Hindlimb muscle (tissue), 1 donor: ENCODE results near the gene MED1. TPM values are rescaled to one million over a fixed set of nuclear protein-coding genes. Genes with fewer than 3 reads are reported as not detected.
"Not testable (repeated sequence)": the region's sequence is repeated elsewhere in the genome, so short reads cannot be mapped to it uniquely, and the experiment has no call there.

Source experiments
- DNase-seq: peaks from one replicate; pipeline ENCODE4 v3.0.0-alpha.2; 2013
- polyA plus RNA-seq: library from polyadenylated mRNA; unstranded; fragments of 120-200 nt; gene quantifications from one replicate; pipeline ENCODE4 v1.2.1, GENCODE V29; 2013; ENCODE audit not compliant: insufficient read length

Gene MED1
- polyA plus RNA-seq, 1 donor, result 27.0 TPM

DNA sequence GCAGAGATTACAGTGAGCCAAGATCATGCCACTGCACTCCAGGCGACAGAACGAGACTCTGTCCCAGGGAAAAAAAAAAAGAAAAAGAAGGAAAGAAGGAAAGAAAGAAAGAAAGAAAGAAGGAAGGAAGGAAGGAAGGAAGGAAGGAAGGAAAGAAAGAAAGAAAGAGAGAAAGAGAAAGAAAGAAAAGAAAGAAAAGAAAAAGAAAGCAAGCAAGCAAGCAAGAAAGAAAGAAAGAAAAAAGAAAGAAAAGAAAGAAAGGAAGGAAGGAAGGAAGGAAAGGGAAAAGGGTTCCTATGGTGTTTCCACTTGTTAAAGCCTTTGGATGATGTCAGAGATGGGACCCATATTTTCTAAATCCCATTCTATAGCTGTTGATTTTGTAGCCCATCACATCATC is 11.2 kb downstream of the MED1 start:
- not testable (repeated sequence) for DNase-seq

DNA sequence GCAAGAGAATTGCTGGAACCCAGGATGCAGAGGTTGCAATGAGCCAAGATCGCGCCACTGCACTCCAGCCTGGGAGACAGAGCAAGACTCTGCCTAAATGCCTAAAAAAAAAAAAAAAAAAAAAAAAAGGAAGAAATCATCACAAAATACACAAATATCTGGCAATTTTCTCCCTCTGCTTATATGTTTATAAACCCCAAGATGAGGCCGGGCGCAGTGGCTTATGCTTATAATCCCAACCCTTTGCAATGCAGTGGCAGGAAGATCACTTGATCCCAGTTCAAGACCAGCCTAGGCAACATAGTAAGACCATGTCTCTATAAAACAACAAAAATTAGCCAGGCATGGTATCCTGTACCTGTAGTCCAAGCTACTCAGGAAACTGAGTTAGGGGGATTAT is 21.5 kb downstream of the MED1 start:
- DNase-seq, result no peak

DNA sequence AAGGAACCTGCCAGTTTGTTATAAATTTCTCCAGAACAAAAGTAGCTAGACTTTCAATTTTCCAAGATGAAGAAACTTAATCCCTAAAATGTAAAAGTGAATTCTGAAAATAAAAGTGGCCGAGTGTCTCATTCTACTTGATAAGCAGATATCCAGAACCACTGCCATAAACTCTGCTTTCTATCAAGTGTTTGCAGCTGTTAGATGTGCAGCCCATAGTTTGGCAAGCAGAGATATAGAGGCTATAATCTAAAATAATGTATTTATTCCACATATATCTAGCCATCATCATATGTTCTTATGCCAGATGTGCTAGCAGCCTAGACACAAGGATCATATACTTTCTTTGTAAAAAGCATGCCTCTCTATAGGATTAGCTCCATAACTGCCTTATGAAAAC is 34.9 kb downstream of the MED1 start:
- DNase-seq, result no peak

DNA sequence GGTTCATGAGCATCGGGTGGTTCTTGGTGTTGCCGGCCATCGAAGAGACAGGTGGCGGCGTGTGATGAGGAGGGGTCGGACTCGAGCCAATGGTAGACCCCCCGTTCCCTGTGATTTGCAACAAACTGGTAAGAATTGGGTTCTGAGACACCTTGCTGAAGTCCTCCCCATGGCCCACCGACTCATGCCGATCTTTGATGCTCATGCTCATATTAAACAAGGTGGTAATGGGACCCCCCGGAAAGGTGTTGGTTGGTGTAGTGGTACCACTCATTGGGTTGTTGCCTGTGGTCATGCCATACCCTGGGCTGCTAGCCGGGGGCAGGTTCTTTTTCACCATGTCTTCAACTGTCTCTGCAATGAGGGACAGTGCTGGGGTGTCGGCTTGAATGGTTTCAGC is 40.8 kb downstream of the MED1 start:
- no peak for DNase-seq

DNA sequence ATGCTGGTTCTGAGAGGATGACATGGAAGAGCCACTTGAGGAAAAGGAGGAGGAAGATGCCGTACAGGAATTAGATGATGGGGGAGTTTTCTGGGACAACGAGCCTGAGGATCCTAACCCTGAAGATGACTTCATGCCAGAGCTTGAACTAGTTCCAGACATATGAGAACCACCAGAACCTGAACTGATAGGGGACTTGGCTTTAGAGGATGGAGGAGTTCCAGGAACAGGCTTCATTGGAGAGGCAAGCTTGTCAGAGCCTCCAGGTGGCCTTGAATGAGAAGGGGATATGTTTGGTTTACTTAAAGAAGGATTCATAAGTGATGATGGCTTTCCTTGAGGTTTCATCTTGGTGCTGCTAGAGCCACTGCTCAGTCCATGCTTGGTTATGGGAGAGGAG is 42.7 kb downstream of the MED1 start:
- DNase-seq, result no peak

DNA sequence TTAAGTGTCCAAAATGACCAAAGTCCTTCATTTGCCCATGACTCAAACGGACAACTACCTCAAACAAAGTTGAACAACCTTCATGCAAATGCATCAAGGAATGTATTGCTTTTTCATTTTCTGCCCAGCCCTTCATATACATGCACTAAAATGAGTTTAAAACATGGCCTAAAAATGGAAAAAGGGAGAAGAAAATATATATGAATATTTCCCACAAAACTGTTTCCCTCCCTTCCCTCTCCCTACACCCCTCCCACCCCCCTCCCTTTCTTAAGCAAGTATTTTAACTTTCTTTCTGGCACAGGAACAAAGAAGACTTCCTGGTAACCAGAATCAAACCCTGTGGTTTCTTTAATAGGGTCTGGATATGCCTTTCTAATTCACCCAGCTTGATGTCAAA is 44.1 kb downstream of the MED1 start:
- DNase-seq, result no peak

DNA sequence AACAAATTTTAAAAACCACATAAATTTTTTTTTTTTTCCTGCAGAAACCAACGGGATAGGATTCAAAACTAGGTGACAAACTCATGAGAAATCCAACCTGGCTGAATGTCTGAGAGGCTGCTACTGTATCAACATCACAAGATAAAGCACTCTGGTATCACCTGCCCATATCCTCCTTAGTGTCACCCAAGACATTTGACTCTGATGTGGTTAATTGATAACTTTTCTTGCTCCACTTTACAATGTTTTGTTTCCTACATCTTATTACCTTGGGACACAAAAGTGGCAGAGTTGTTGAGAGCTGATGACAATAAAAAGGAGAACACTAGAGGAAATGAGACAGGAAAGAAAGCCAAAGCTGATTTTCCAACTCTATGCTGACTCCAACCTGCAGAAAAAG is 45.6 kb downstream of the MED1 start:
- no peak for DNase-seq

DNA sequence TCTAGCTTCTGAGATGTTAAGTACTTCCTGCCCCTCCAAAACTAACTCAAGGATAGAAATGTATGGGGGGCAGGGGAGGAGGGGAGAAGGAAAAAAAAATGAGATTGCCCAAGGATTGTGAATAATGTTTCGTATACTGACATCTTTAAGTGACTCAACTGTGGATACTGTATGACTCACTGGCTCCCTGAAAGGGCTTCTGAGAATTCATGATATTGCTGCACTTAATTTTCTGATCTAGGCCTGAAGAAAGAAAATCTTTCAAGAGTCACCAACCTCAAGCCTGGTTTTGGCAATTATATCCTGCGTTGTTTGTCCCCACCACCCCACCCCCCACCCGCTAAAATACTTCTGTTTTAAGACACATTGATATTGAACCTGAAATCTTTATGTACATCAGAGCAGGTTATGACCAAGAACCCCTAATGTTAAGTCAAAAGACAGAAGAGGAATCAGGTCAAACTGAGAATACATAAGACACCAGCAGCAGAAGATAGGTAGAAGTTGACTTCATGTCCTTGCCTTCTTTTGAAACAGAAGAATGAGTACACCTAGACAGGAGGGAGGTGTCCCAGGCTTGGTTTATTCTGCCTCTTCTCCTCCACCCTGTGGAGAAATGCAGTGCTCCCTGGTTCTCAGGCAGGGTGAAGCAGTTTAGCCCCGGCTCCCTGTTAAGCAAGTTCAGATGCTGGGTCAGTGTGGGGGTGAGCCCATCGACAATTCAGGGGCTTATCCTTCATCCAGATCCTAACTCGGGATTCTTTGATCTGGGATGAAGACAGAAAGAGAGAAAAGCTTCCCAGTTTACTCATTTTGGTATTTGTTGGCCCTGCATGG is 46.3 kb downstream of the MED1 start:
- DNase-seq, result no peak

DNA sequence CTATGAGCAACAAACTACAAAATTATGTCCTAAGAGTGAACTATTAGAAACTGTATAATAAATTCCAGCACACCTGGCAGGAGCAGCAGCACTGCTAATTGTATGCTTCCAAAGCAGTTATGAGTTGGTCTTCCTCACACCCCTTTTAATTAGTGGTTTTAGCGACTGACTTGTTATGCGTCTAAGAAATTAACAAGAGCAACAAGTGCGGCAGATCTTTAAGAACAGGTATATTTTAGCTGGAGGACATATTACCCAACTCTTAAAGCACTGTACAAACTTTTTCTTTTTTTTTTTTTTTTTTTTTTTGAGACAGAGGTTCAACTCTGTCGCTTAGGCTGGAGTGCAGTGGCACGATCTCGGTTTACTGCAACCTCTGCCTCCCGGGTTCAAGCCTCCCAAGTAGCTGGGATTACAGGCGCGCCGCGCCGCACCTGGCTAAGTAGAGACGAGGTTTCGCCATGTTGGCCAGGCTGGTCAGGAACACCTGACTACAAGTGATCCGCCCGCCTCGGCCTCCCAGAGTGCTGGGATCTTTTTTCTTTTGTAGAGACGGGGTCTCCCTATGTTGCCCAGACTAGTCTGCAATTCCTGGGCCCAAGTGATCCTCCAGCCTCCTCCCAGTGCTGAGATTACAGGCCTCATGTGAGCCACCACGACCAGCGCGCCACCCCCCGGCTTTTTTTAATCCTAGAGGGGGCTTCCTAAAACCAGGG is 48.0 kb downstream of the MED1 start:
- DNase-seq, result no peak

DNA sequence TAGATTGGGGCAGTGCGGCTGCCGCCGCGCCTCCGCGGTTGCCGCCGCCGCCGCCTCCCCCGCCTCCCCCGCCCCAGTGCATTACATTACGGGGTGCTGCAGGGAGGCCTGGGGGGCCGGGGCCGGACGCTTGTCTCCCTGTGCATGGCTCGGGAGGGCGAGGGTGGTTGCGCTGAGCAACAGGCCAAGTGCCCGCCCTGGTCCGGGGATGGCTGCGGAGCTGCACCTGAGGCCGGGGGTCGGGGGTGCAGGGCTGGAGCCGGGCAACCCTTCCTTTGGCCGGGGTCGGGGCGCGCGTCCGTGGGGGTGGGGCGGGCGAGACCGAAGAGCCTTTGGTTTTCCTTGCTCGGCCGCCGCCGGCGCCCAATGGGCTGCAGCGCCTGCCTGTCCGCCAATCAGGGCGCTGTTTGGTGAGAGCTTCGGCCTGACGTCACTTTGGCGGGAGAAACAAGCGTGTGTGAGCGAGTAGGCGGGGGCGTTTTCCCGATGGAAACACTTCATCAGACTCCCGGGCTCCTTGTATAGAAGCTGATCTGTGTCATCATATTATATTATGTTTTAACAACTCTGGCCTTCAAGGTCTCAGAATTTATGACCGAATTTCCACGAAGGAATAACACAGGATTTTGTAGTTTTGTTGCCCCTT is 48.7 kb downstream of the MED1 start:
- peak; percentile 95 for DNase-seq

DNA sequence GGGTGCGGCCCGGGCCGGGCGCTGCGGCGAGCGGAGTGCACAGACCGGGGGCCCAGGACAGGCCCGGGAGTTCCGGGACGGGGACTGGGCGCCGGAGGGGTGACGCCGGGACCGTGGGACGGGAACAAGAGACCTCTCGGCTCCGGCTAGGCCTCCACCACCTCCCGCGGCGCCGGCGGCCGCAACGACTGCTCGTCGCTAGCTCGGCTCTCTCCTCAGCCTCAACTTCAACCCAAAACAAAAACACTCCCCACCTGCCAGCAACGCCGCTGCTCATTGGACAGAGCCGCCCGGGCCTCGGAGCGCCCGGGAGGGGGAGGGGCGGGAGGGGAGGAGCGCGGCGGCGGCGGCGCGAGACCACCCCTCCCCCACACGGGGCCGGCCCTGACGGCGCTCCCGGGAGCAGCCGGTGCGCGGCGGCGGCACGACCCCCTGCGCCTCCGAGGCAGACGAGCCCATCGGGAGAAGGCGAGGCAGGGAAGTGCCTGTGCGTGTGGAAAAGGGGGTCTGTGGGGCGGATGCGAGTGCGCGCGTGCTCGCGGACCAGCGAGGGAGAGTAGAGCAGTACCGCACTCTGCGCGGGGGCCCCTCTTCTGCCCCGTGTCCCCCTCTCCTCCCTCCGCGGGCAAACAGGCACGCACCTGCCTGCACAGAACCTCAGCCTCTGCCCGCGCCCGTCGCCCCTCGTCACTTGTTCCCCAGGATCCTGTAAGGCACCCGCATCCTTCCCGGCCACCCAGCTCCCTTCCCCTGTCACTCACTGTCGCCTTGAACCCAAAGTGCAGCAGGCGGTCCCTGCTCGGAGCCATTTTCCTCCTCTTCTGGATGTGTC is 49.4 kb downstream of the MED1 start, which contains the start of gene FBXL20:
FBXL20 (minus strand) TSS at position 215 of the 832 bp plus-strand sequence. CDS start 224 bp downstream, outside the sequence.
- peak; percentile 95 for DNase-seq

DNA sequence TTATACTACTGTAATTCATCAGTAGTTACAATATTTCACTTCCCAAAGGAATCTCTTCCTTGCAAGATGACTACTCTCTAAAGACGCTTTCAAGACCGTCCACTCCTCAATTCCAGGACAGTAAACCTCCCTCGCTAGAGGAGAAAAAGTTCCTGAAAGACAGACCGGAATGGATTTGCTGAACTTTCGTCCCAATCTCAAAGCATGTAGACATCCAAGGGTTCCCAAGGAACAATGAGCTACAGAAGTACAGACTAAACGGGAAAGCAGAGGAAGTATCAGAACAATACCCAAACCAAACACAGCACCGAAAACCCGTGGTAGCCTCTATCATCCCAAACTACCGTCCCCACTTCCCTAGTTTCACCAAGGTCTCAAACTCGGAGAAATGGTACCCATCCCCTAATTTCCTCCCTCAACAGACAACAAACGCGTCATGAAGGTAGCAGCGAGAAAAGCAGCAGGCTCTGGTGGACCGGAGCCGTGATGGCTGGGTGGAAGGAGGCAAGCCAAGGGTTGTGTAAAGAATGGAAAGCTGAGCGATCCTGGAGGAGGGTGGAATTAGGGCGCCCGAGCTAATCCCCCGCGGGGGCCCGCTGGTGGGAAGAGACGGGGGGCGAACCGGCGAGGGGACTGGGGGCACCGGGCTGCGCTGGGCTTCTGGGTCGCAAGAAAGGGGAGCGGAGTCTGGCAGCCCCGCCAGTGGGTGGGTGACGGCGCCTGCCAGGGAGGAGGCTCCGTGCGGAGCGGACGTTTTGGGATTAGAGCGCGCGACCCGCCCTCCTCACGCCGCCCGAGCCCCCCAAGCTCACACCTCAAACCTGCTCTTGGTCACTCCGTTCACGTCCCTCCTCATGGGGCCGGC is 50.3 kb downstream of the MED1 start:
- DNase-seq, result no peak

DNA sequence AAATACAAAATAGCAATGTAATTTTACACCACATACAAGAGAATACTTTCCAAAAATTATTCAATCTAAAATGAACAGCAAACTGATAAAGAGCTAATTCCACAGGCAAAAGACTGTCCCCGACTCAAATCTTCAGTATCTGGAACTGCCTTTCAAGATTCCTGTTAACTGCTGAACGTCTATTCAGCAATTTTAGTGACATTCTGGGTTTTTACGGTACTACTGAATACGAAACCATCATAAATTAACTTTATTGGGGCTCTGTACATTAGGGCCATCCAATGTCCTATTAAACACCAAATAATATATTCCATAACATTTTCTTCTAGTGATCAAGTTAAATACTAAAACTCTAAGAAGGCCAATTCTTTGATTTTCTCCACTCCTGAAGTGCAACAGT is 51.3 kb downstream of the MED1 start:
- DNase-seq, result no peak

DNA sequence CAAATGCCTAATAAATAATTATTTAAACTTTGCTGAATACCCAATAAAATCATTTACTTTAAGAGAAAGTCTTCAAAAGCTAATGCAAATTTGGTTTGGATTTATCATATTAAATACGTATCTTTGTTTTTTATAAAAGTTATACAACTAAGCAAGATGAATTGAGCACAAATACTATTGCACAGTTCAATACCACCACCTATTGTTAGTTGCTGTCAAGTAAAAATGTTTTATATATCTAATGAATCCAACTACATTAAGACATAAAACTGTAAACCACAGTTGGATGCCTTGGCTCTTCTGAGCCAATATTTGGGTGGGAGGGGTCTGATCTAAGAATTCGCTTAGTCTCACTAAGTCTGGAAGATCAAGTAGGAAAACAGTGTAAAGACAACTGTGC is 57.3 kb downstream of the MED1 start:
- peak; percentile 21 for DNase-seq

DNA sequence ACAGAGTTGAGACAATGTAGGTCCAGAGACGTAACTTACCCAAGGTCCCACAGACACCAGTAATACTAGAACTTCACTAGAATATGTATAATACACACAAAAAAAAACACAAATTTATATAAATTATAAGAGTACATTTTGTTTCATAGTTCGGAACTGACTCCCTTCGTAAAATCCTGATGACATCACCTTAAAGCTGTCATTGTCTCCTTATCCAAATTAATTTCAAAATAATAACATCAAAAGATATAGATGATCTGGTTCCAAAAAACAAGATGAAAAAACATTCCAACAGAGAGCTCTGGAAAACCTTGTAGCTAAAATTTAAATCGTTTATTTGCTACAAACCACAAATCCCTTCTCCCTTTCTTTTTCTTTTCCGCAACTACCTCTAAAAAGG is 59.6 kb downstream of the MED1 start:
- DNase-seq, result no peak

DNA sequence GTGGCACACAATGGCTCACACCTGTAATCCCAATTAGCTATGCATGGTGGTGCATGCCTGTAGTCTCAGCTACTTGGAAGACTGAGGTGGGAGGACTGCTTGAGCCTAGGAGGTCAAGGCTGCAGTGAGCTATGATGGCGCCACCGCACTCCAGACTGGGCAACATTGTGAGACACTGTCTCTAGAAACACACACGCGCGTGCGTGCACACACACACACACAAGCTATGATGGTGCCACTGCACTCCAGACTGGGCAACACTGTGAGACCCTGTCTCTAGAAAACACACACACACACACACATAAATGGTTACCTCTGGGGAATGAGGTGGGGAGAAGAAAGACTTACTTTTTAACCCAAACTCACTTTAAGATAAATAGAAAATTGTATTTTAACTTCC is 66.0 kb downstream of the MED1 start:
- DNase-seq, result no peak

DNA sequence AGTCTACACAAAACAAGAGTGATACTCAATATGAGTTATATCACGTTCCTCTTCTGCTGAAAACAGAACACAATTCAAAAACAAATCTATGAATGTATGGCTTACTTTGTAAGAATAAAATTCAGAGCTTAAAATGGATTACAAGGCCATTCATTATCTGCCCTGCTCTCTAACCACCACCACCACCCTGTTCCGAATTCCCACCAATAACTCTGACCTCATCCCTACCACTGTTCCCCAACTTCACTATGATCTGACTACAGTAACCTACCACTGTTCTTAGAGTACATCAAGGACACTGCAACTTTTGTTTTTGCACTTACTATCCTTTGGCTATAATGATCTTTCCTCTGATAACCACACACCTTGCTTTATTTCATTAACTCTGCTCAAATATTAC is 70.9 kb downstream of the MED1 start:
- no peak for DNase-seq

DNA sequence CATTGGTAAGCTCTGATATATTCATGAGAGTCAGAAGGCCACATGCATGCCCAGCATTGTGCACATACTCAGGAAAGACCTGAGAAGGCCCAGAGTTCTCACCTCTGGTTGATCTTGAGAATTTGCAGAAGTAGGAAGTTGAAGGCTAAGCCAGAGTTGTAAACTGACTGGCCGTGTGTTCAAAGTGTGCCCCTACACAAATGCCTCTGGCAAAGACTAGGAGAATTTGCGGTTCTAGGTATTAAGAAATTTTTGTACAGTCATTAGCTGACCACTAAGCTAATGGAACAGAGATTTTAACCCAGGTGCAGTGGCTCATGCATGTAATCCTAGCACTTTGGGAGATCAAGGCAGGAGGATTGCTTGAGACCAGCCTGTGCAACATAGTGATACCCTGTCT is 74.6 kb downstream of the MED1 start:
- no peak for DNase-seq

DNA sequence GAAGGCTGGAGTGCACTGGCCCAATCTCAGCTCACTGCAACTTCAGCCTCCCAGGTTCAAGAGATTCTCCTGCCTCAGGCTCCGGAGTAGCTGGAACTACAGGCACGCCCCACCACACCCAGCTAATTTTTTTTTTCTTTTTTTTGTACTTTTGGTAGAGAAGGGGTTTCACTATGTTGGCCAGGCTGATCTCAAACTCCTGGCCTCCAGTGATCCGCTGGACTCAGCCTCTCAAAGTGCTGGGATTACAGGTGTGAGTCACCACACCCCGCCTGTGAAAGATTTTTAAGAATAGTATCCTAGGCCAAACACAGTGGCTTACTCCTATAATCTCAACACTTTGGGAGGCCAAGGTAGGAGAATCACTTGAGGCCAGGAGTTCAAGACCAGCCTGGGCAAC is 83.3 kb downstream of the MED1 start:
- not testable (repeated sequence) for DNase-seq

DNA sequence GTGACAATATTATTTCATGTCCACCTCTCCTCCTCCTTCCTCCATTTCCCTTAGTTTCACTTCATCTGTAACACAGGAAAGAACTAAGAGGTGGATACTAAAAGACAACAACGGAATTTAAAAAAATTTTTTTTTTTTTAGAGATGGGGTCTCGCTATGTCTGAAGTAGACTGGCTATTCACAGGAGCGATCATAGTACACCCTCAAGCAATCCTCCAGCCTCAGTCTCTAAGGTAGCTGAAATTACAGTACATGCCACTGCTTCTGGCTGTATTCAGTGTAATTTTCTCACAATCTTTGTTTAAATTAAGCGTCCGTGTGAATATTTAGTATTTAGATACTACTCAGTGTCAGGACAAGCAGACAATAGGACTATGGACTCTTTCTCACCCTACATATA is 85.2 kb downstream of the MED1 start:
- DNase-seq, result no peak

DNA sequence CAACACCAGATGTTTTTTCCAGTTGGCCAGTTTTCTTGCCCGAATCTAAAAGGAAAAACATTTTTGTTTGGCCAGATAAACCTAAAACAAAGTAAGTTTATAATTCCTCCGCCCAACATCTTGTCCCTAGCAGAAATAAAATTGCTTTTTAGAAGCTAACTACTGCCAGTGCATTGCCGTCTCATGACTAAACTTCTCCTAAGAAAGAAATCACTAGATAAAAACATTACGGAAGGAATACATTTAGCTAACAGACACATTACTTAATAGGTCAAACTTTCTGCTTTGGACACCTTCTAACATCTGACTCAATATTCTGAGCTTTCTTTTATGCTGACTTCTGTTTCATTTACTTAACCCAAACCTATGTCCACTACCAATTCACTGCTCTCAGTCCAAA is 85.8 kb downstream of the MED1 start:
- peak; percentile 28 for DNase-seq
